AG04450 (cell line): ENCODE measurements around the gene RABGAP1L. TPM values are rescaled to one million over a fixed set of nuclear protein-coding genes. Genes with fewer than 3 reads are reported as not detected.
"Not testable (repeated sequence)": the region's sequence is repeated elsewhere in the genome, so short reads cannot be mapped to it uniquely, and the experiment has no call there.

ENCODE experiments used
- CTCF ChIA-PET: fragments of 300-600, 350-600 bp; formaldehyde crosslinking; extraction: SDS; loops from one replicate; lab custom pipeline; 2022; ENCODE audit warnings: antibody characterized with exemption, inconsistent platforms; lab: Charles Lee
- POLR2A ChIA-PET: fragments of 350-600 bp; formaldehyde crosslinking; extraction: SDS; loops from one replicate; lab custom pipeline; 2021; ENCODE audit warnings: antibody characterized with exemption, inconsistent platforms; lab: Yijun Ruan, JAX
- DNase-seq: peaks from one replicate; pipeline ENCODE4 v3.0.0-alpha.2; 2011; ENCODE audit warnings: low read depth, low spot score
- H3K27ac ChIP-seq: one replicate; pipeline ENCODE4 v1.5.1; 2012; ENCODE audit warnings: low read depth, low read length, control low read depth
- H3K27me3 ChIP-seq: one replicate; pipeline ENCODE4 v1.6.0; 2012; ENCODE audit warnings: low read length; ENCODE audit not compliant: control insufficient read depth, insufficient read depth
- H3K4me3 ChIP-seq: 2 replicates; pipeline ENCODE4 v1.5.1; 2011; ENCODE audit warnings: mild to moderate bottlenecking, low read depth, low read length, control low read depth
- H3K9me3 ChIP-seq: 2 replicates; pipeline ENCODE4 v1.5.1; 2012; ENCODE audit warnings: low read length; ENCODE audit not compliant: control insufficient read depth, insufficient read depth
- CTCF ChIP-seq: IDR thresholded peaks from 2 replicates; pipeline ENCODE4 v1.5.1; 2011; ENCODE audit warnings: low read depth, low read length, control low read depth, inconsistent platforms
- polyA plus RNA-seq: library from polyadenylated mRNA; depleted of rRNA; stranded (reverse); fragments of >200 nt; gene quantifications from 2 replicates; pipeline ENCODE4 v1.2.3, GENCODE V29; 2011

RABGAP1L gene
- polyA plus RNA-seq, 1 experiment = 21.2 TPM

GRCh38 chr1:174642393-174642792 is 483.1 kb downstream of the RABGAP1L start:
- H3K27me3 ChIP-seq = no peaks in the 10 kb centered on the region
- no peak for TF ChIP-seq CTCF
- ChIA-PET CTCF (no interaction called here), POLR2A (no interaction called here)
- H3K4me3 ChIP-seq = no peak overlapping the region
- no peak overlapping the region for H3K27ac ChIP-seq
- no peak for DNase-seq
- H3K9me3 ChIP-seq = no peaks in the 10 kb centered on the region

GRCh38 chr1:174643206-174643605 is 483.9 kb downstream of the RABGAP1L start:
- H3K9me3 ChIP-seq = no peaks in the 10 kb centered on the region
- no peak for TF ChIP-seq CTCF
- no peaks in the 10 kb centered on the region for H3K27me3 ChIP-seq
- H3K4me3 ChIP-seq = no peak overlapping the region
- ChIA-PET POLR2A (no interaction called here), CTCF (no interaction called here)
- H3K27ac ChIP-seq = no peak overlapping the region
- DNase-seq = no peak

GRCh38 chr1:174649572-174649971 is 490.3 kb downstream of the RABGAP1L start:
- H3K27me3 ChIP-seq, DNase-seq, POLR2A ChIA-PET, H3K27ac ChIP-seq, CTCF ChIA-PET, H3K4me3 ChIP-seq, H3K9me3 ChIP-seq: not testable (repeated sequence)

GRCh38 chr1:174652569-174653280 is 493.4 kb downstream of the RABGAP1L start:
- Histone ChIP-seq H3K9me3 (no peaks in the 10 kb centered on the region), H3K27me3 (no peaks in the 10 kb centered on the region), H3K4me3 (no peak overlapping the region), H3K27ac (no peak overlapping the region)
- DNase-seq = no peak
- no peak for TF ChIP-seq CTCF
- CTCF ChIA-PET = no interaction called here
- POLR2A ChIA-PET = no interaction called here

GRCh38 chr1:174654560-174654959 is 495.2 kb downstream of the RABGAP1L start:
- TF ChIP-seq CTCF = no peak
- Histone ChIP-seq H3K9me3 (no peaks in the 10 kb centered on the region), H3K4me3 (no peak overlapping the region), H3K27ac (no peak overlapping the region), H3K27me3 (no peaks in the 10 kb centered on the region)
- no peak for DNase-seq
- POLR2A ChIA-PET = no interaction called here
- CTCF ChIA-PET = interaction anchor here (1.2 kb wide), 1 partner anchor 392 kb away, joined by 3 read pairs; no protein-coding TSS in a partner anchor
